Measurements from ENCODE around the gene MAP3K5. TPM values are rescaled to one million over a fixed set of nuclear protein-coding genes. Genes with fewer than 3 reads are reported as not detected.

The MAP3K5 gene, protein sequence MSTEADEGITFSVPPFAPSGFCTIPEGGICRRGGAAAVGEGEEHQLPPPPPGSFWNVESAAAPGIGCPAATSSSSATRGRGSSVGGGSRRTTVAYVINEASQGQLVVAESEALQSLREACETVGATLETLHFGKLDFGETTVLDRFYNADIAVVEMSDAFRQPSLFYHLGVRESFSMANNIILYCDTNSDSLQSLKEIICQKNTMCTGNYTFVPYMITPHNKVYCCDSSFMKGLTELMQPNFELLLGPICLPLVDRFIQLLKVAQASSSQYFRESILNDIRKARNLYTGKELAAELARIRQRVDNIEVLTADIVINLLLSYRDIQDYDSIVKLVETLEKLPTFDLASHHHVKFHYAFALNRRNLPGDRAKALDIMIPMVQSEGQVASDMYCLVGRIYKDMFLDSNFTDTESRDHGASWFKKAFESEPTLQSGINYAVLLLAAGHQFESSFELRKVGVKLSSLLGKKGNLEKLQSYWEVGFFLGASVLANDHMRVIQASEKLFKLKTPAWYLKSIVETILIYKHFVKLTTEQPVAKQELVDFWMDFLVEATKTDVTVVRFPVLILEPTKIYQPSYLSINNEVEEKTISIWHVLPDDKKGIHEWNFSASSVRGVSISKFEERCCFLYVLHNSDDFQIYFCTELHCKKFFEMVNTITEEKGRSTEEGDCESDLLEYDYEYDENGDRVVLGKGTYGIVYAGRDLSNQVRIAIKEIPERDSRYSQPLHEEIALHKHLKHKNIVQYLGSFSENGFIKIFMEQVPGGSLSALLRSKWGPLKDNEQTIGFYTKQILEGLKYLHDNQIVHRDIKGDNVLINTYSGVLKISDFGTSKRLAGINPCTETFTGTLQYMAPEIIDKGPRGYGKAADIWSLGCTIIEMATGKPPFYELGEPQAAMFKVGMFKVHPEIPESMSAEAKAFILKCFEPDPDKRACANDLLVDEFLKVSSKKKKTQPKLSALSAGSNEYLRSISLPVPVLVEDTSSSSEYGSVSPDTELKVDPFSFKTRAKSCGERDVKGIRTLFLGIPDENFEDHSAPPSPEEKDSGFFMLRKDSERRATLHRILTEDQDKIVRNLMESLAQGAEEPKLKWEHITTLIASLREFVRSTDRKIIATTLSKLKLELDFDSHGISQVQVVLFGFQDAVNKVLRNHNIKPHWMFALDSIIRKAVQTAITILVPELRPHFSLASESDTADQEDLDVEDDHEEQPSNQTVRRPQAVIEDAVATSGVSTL (N-terminal part only)
- 21.6 and 30.8 TPM in 2 replicates for total RNA-seq

DNA sequence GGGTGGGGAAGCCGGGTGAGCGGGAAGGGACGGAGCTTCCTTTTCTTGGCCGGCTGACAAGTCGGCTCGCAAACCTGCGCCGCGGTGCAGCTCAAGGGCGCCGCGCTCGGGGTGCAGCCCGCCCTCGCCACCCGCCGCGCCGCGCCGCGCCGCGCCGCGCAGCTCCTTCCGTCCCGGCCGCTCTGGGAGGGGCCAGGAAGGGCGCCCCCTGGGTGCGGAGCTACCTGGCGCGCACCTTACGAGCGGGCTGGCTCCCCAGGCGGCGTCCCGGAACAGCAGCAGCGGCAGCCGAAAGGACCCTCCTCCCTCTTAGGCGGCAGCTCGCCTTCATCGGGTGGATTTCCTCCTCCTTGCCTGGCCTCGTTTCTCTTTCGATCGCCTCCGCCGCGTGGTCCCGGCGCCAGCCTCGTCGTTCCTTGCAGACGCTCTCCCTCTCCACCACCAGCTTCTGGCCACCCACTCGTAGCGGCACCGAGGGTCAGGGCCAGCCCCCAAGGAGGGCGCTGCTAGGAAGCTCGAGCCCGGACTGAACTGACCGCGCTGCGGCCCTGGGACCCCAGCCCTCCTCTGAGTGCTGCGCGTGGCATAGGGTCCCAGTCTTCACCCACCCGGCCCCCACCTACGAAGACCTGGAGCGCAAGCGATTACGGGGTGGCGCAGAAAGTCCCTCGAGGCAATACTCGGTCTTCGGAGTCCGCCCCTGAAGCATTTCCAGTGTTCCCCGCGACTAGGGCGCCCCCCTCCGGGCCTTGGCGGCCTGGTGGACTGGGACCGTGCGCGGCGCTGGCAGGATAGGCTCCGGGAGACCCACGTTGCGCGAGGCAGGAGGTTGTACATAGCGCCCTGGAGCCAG is at the start of gene MAP3K5:
MAP3K5 (minus strand) TSS at position 68 of the 853 bp plus-strand sequence. CDS start 320 bp downstream, outside the sequence.

DNA sequence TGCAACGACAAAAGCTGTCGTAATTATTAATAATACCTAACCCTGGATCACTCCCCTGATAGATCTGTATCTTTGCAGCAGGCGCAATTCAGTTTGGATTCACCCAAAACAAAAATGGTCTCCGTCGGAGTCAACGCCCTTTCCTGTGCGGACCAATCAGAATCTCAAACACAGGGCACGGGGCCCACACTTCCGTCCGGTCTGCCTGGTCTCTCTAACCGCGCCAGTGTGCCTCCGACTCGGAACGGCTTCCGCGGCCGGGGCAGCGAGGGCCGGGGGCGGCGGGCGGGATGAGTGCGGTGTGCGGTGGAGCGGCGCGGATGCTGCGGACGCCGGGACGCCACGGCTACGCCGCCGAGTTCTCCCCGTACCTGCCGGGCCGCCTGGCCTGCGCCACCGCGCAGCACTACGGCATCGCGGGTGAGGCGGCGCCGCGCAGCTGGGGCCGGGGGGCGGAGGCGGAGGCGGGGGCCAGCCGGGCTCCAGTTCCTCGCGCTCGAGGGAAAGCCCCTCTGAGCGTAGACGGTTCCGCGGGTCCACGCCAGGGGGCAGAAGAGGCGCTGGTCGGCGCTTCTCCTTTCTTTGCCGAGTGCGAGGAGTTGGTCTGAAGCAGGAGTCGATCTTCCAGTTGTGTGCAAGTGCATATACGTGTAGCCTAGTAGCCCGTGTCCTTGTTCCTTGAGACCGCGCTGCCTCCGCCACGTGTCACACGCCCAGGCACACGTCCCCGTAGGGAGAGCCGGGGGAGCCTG is 30.3 kb upstream of the MAP3K5 start, which contains the start of gene PEX7:
PEX7 (plus strand) TSS at position 217 of the 752 bp plus-strand sequence; CDS start at position 291, 74 bp downstream.

DNA sequence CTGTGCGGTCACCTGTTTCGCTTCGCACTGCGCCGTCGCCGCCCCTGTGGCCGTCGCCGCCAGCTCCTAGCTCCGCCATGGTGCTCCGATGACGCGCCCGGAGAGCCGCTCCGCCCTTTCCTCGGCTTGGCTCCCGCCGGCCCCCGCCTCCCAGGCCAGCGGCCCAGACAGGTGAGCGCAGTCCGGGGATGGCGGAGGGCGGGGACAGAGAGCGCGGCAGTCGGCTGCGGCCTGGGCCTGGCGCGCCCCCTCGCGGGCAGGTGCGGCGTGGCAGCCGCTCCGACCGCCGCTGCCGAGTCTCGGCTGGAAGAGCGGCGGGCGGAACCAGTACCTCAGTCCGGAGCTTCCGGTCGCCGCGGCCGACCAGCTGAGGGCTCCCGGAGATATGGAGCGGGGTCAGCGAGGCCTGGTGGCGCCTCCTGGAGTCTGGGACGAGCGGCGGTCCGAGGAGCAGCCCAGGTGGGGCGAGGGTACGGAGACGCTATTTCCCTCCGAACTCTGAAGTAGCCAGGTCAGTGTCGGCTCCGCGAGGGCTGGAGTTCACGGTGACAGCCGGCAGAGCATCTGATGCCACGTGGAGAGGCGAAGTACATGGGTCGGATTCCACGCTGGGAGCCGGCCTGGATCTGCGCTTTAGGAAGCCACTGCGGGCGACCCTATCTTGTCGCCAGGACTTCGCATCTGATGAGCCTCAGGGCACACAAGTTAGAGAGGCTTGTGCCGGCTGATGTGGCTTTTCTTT is 241.8 kb downstream of the MAP3K5 start, which contains the start of gene MAP7:
MAP7 (minus strand) TSS at position 93 of the 742 bp plus-strand sequence; CDS start at position 79, 14 bp downstream.

Other genes with a start within 250 kb of the MAP3K5 start
- gene MAP7, start 242.1 kb downstream of the MAP3K5 start, total RNA-seq, result 0.76 and 1.3 TPM in 2 replicates
- 13.1 and 13.3 TPM in 2 replicates for gene PEX7, start 30.1 kb upstream of the MAP3K5 start, total RNA-seq
- gene SLC35D3, start 129.8 kb upstream of the MAP3K5 start, total RNA-seq, result not detected in 2 replicates